Transverse colon (tissue), 4 donors: ENCODE data around the gene DAW1. TPM values are rescaled to one million over a fixed set of nuclear protein-coding genes. Genes with fewer than 3 reads are reported as not detected.
"Not testable (repeated sequence)": the region's sequence is repeated elsewhere in the genome, so short reads cannot be mapped to it uniquely, and the experiment has no call there.

Experiments
- DNase-seq: peaks from one replicate; pipeline ENCODE4 v3.0.0-alpha.2; 2019
- H3K27ac ChIP-seq, 4 donors: fragments of 200-600 bp; sonication (generic); 2 replicates each; pipeline ENCODE4 v1.5.1; 2016 to 2018; ENCODE audit warnings: inconsistent platforms in 4 of 4
- H3K27me3 ChIP-seq: fragments of 200-600 bp; sonication (generic); 2 replicates; pipeline ENCODE4 v1.5.1; 2017; ENCODE audit warnings: inconsistent platforms
- H3K36me3 ChIP-seq, 4 donors: fragments of 200-600 bp; sonication (generic); 2 replicates each; pipeline ENCODE4 v1.5.1; 2017 to 2019; ENCODE audit warnings: inconsistent platforms in 4 of 4
- H3K4me1 ChIP-seq, 4 donors: fragments of 200-600 bp; sonication (generic); 2 replicates each; pipeline ENCODE4 v1.5.1; 2017 to 2020; ENCODE audit warnings: inconsistent platforms in 4 of 4
- H3K4me3 ChIP-seq, 4 donors: fragments of 200-600 bp; sonication (generic); 1 replicate in 1 of 4; 2 replicates in 3 of 4; pipeline versions ENCODE4 v1.5.1 to v1.6.1; 2017 to 2019; ENCODE audit warnings: inconsistent platforms in 4 of 4
- H3K9me3 ChIP-seq, 2 donors: fragments of 200-600 bp; sonication (generic); 2 replicates each; pipeline ENCODE4 v1.5.1; 2017 to 2019; ENCODE audit warnings: inconsistent platforms in 2 of 2
- EP300 ChIP-seq: sonication (generic); formaldehyde crosslinking; IDR thresholded peaks from one replicate; pipeline ENCODE4 v1.6.1; 2017; ENCODE audit warnings: antibody characterized with exemption, low read depth
- POLR2A ChIP-seq: fragments of 450-650 bp; IDR thresholded peaks from one replicate; pipeline ENCODE4 v1.6.1; 2016; ENCODE audit warnings: antibody characterized with exemption, mild to moderate bottlenecking, moderate library complexity
- POLR2AphosphoS5 ChIP-seq, 3 donors: sonication (generic); formaldehyde crosslinking; IDR thresholded peaks; one replicate each; pipeline ENCODE4 v1.6.1; 2016; ENCODE audit warnings: antibody characterized with exemption in 3 of 3
- WGBS, 2 donors: methylation state at CpG; one replicate each; pipeline ENCODE4 v1.1.5; 2018; ENCODE audit warnings: low coverage in 1 of 2; 5-methylcytosine and 5-hydroxymethylcytosine counted together
- in situ Hi-C, 4 donors: fragments of 200-750 bp; cut with MboI; loops; one replicate each; pipeline versions ENCODE4 v1.15.0 to v1.15.1; 2017; ENCODE audit warnings: low sequenced_read_pairs in 3 of 4, low pct_ligation_motif_present in 1 of 4, low pct_unique_long_range_greater_than_20kb in 1 of 4
- intact Hi-C: fragments of 100-400 bp; cut with DNase I; formaldehyde crosslinking; loops from one replicate; pipeline ENCODE4 v1.15.1; 2023; ENCODE audit warnings: low total_unique reads
- total RNA-seq, 4 donors: library from RNA; depleted of rRNA; stranded (reverse); fragments of >200 nt; gene quantifications; one replicate each; pipeline ENCODE4 v1.1.0, GENCODE V29; 2016
- TF ChIP-seq, protein P1 (sequence below), 5 experiments: fragments of 200-600 bp in 3 of 5; fragments of 450-650 bp in 2 of 5; sonication (generic) in 3 of 5; IDR thresholded peaks; 1 replicate in 2 of 5; 2 replicates in 3 of 5; pipeline ENCODE4 v1.5.1; 2016 to 2017; ENCODE audit warnings: antibody characterized with exemption in 5 of 5, inconsistent platforms in 3 of 5, mild to moderate bottlenecking in 2 of 5, moderate library complexity in 1 of 5

The DAW1 gene
- total RNA-seq, 4 donors from 2014 or later: not detected

- Histone ChIP-seq H3K36me3 (no peaks in the 10 kb centered on the region), H3K27me3 (no peaks in the 10 kb centered on the region), H3K9me3 (peaks cover 0 to 9% of the 10 kb centered on the region in 2 donors), H3K4me3 (no peak overlapping the region), H3K4me1 (no peaks in the 10 kb centered on the region), H3K27ac (no peak overlapping the region)
- in situ Hi-C loops: no loop called here
- no peak for DNase-seq
- intact Hi-C loops: no loop called here
- TF ChIP-seq POLR2AphosphoS5 (IDR thresholded peaks at IDR 0.05): no peak
- TF ChIP-seq EP300: no peak
- TF ChIP-seq POLR2A: no peak
- TF ChIP-seq, protein P1, sequence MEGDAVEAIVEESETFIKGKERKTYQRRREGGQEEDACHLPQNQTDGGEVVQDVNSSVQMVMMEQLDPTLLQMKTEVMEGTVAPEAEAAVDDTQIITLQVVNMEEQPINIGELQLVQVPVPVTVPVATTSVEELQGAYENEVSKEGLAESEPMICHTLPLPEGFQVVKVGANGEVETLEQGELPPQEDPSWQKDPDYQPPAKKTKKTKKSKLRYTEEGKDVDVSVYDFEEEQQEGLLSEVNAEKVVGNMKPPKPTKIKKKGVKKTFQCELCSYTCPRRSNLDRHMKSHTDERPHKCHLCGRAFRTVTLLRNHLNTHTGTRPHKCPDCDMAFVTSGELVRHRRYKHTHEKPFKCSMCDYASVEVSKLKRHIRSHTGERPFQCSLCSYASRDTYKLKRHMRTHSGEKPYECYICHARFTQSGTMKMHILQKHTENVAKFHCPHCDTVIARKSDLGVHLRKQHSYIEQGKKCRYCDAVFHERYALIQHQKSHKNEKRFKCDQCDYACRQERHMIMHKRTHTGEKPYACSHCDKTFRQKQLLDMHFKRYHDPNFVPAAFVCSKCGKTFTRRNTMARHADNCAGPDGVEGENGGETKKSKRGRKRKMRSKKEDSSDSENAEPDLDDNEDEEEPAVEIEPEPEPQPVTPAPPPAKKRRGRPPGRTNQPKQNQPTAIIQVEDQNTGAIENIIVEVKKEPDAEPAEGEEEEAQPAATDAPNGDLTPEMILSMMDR (IDR thresholded peaks at IDR 0.05): no peak
- 76 to 84% methylated on average over 6 of the region's 6 CpGs for whole genome bisulfite sequencing, 2 donors
Observed at GRCh38 chr2:227932001-227932400, 60.6 kb downstream of the DAW1 start.

DNA sequence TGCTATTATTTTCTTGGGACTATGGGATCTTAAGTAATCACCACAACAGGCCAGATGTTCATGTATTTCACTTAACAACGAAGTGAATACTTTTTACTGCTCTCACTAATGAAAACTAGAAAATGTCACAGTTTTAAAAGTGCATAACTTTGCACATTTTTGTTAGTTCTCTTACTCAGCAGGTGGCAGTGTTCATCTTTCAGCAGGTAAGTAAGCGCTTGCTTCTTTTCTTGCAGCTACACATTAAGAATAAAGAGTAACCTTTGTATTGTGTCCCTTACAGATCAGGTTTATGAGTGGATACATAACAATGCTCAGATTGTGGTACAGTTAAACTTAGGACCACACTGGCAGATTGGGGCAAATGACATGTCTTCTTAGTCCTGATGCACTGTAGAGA lies 61.0 kb downstream of the DAW1 start:
- no peaks in the 10 kb centered on the region for H3K4me1 ChIP-seq
- no peak for DNase-seq
- WGBS, 2 donors: 27 to 52% methylated on average over 2 of the region's 2 CpGs

GRCh38 chr2:227933884-227934283 lies 62.5 kb downstream of the DAW1 start:
- Histone ChIP-seq H3K27me3 (no peaks in the 10 kb centered on the region), H3K36me3 (no peaks in the 10 kb centered on the region), H3K4me3 (no peak overlapping the region), H3K27ac (no peak overlapping the region), H3K9me3 (no peaks in the 10 kb centered on the region), H3K4me1 (no peaks in the 10 kb centered on the region)
- TF ChIP-seq EP300: no peak
- TF ChIP-seq POLR2AphosphoS5 (IDR thresholded peaks at IDR 0.05): no peak
- no peak for TF ChIP-seq POLR2A
- TF ChIP-seq, protein P1 (IDR thresholded peaks at IDR 0.05): no peak
- DNase-seq: no peak
- in situ Hi-C loops (no loop called here), intact Hi-C loops (no loop called here)
- 90 to 100% methylated on average over 1 of the region's 1 CpG for WGBS, 2 donors

More for the DNA sequence above, 61.0 kb downstream of the DAW1 start:
- TF ChIP-seq POLR2AphosphoS5 (IDR thresholded peaks at IDR 0.05): no peak
- no peak overlapping the region for H3K4me3 ChIP-seq
- H3K27ac ChIP-seq: no peak overlapping the region
- H3K9me3 ChIP-seq: peaks cover 0 to 5% of the 10 kb centered on the region in 2 donors
- H3K36me3 ChIP-seq: no peaks in the 10 kb centered on the region
- in situ Hi-C loops (no loop called here), intact Hi-C loops (no loop called here)
- no peaks in the 10 kb centered on the region for H3K27me3 ChIP-seq

- H3K36me3 ChIP-seq, in situ Hi-C loops, H3K4me3 ChIP-seq, H3K27me3 ChIP-seq, H3K9me3 ChIP-seq, H3K27ac ChIP-seq, intact Hi-C loops, DNase-seq, H3K4me1 ChIP-seq: not testable (repeated sequence)
- WGBS, 2 donors: 75 to 77% methylated on average over 4 to 7 of the region's 7 CpGs
Observed at GRCh38 chr2:227936249-227936648, 64.8 kb downstream of the DAW1 start.

DNA sequence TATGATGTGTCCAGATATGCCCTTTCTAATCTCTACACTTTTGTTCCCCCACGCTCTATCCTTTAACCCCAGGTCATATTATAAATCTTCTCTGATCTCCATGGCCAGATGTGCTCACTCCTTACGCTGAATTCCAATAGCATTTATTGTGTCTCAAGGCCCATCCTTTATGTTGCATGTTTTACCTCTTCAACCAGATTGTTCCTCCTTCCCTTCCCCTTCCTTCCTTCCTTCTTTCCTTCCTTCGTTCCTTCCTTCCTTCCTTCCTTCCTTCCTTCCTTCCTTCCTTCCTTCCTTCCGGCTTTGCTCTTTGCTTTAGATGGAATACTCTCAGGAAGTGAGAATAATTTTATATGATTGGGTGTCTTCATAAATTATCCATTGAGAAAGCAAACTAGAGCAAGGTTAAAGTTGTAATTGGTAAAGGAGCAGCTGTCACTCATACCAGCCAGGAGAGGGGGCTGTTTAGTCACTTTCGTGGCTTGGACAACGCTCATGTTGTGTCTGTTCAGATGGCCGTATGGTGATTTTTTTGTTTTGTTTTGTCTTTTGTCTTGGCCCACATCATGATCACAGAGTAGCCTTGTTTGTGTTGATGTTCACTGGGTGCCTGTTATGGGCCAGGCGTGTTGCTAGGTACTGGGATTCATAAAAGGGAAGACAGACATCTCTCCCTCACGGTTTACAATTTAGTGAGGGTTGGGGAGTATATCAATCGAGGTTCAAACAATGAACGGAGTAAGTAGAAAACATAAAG lies 68.0 kb downstream of the DAW1 start:
- H3K36me3 ChIP-seq: no peaks in the 10 kb centered on the region
- in situ Hi-C loops: no loop called here
- H3K4me1 ChIP-seq: no peaks in the 10 kb centered on the region
- intact Hi-C loops: no loop called here
- TF ChIP-seq EP300 (no peak), POLR2AphosphoS5 (IDR thresholded peaks at IDR 0.05) (no peak)
- TF ChIP-seq, protein P1 (IDR thresholded peaks at IDR 0.05): peak; percentile 11 to 45 (median 27)
- H3K9me3 ChIP-seq: no peaks in the 10 kb centered on the region
- H3K27me3 ChIP-seq: no peaks in the 10 kb centered on the region
- 31 to 45% methylated on average over 8 to 11 of the region's 11 CpGs for WGBS, 2 donors
- no peak overlapping the region for H3K4me3 ChIP-seq
- no peak for DNase-seq
- no peak overlapping the region for H3K27ac ChIP-seq
